Measurements from ENCODE around the gene COL6A6.

COL6A6 gene, protein sequence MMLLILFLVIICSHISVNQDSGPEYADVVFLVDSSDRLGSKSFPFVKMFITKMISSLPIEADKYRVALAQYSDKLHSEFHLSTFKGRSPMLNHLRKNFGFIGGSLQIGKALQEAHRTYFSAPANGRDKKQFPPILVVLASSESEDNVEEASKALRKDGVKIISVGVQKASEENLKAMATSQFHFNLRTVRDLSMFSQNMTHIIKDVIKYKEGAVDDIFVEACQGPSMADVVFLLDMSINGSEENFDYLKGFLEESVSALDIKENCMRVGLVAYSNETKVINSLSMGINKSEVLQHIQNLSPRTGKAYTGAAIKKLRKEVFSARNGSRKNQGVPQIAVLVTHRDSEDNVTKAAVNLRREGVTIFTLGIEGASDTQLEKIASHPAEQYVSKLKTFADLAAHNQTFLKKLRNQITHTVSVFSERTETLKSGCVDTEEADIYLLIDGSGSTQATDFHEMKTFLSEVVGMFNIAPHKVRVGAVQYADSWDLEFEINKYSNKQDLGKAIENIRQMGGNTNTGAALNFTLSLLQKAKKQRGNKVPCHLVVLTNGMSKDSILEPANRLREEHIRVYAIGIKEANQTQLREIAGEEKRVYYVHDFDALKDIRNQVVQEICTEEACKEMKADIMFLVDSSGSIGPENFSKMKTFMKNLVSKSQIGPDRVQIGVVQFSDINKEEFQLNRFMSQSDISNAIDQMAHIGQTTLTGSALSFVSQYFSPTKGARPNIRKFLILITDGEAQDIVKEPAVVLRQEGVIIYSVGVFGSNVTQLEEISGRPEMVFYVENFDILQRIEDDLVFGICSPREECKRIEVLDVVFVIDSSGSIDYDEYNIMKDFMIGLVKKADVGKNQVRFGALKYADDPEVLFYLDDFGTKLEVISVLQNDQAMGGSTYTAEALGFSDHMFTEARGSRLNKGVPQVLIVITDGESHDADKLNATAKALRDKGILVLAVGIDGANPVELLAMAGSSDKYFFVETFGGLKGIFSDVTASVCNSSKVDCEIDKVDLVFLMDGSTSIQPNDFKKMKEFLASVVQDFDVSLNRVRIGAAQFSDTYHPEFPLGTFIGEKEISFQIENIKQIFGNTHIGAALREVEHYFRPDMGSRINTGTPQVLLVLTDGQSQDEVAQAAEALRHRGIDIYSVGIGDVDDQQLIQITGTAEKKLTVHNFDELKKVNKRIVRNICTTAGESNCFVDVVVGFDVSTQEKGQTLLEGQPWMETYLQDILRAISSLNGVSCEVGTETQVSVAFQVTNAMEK (N-terminal part only)

DNA sequence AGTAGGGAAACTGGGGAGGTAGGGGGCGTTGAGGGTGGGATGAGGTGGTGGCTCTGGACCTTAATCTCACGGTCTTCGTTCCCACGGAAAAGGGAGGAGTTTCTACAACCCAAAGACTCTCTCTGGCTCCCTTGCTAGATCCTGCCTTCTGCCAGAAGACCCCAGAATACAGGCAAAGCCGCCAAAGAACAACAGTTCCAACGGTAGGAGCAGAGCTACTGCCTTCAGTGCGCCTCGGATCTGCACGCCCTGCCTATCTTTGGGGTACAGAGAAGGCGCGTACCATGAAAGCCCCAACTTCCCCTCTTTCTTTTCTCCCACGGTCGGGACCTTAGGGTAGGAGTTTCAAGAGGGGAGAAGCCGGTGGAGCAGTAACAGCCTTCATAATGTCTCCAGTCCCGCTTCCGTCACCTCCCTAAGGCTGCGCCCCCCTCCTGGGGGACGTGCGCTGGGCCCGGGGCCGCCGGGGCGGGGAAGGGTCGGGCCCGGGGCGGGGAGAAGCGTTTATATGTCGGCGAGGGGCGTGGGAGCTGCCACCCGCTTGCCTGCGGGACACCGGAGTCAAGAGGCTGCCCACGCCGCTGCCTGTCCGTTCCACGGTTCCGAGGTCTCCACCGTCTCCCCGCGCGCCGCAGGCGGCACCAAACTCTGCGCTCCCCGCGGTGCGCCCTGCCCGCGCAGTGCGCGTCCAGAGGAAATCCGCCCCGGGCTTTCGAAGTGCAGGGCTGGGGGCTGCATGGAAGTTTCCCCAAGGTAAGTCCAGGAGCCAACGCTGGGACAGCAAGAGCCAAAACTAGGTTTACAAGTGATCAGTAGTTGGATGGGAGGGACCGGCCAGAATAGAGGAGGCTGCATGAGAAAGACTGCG is at the start of gene COL6A6:
Gene COL6A6, plus strand, starts transcription at position 533 of the 868 bp plus-strand sequence. CDS start 43,188 bp downstream, outside the sequence.
- no peak for DNase-seq

DNA sequence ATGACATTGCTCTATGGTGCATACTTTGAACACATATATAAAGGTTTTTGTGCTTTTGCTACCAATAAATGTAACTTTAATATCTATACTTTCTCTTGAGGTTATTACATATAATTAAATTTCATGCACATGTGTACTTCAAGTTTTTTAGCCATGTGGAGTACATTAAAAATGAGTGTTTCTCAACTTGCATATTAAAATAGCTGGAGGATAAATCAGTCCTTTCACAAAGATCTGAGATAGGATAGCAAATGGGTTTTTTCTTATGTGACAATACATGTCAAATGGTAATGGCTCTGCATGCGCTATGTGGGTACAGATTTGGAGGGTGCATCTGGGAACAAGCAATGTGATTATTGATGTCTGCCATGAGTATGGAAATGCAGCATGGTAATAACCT is 48.7 kb upstream of the COL6A6 start:
- no peak for DNase-seq

DNA sequence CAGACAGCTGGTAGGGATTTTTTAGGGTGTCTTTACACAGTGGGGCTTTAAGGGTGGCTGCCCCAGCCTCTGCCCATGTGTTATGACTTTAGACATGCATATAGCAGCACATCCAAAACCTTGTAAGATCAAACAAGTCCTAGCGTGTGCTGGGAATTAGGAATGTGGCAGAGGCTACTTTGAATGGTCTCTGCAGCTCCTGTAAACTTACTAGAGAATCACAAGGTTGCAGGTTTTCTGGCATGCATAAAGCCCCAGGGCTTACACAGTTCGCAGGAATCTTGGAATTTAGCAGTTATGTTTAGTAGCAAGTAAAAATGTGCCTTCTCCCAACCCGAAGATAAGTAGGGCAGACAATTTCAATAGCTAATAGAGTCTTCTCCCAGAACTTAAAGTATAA is 46.9 kb upstream of the COL6A6 start:
- DNase-seq, result no peak

DNA sequence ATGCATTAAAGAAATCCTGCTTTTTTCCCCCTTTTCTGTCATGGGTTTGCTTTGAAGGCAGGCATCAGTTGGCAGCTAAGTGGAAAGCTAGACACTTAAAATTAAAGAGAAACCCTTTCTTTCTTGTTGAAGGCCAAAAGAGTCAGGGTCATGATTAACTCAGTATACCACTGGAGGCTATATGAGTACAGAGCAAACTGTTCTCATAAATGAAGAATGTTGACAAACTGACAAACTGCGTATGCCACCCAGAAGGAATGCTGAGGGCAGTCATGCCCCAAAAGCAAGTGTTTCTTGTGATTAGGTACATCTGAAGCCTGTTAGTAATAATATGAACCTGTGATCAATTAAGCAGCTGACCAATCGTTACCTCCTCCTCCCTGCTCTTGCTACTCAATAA is 43.6 kb upstream of the COL6A6 start:
- DNase-seq, result no peak

DNA sequence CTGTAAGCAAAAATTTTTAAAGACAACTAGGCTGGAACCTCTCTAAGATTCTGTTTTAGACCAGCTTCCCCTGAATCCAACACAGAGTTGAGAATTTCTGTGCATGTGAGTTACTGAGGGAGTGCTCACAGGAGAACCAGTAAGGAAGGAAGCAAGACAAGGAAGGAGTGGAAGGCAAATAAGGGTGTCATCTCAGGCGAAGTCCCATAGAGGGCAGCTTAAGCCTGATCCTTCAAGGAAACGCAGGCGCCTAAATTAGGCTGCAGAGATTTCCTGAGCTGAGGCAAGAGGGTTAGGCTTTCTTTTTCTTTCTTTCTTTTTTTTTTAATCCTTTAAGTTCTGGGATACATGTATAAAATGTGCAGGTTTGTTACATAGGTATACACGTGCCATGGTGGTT is 36.2 kb upstream of the COL6A6 start:
- DNase-seq, result no peak

DNA sequence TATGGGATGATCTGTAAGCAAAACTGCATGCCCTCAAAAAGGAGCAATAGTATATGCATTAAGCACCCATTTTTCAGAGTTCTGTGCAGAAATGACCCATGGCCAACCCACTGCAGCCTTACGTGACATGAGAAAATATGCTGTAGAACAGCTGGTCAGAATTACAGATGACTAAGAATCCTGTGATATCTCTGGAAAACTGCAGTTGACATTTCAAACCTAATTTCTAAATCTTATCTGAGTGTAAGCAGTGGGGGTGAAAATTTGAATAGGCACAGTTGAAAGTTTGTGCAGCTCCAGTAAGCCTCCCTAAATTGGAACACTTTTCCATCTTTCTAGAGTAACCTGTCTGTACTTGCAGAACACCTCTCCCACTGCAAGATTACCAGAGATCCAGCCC is 28.7 kb upstream of the COL6A6 start:
- DNase-seq, result no peak

DNA sequence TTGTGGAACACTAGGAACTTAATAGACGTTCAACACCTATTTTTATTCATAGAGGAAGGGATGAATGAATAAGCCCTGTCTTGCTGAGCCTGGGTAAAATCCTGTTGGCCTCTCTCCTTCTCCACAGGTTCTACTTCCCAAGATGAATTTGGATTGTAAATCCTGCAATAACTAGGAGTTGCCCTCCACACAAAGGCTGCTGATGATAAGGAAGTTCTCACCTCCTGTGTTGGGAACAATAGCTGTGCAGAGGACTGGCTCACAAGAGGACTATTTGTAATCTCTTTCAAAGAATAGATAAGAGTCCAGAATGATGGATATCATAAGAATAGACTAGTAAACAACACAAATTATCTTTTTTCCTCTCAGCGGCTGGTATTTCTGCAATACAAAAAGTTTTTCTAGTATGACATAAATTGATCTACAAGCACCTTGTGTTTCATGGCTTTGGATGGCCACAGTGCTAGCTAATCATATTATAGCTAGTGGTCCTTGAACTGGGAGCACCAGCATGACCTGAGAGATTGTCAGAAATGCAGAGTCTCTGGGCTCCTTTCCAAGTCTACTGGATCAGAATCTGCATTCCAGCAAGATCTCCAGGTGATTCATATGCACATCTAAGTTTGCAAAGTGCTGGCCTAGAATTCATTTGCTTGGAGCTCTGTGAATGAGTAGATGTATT is 28.1 kb upstream of the COL6A6 start:
- no peak for DNase-seq

DNA sequence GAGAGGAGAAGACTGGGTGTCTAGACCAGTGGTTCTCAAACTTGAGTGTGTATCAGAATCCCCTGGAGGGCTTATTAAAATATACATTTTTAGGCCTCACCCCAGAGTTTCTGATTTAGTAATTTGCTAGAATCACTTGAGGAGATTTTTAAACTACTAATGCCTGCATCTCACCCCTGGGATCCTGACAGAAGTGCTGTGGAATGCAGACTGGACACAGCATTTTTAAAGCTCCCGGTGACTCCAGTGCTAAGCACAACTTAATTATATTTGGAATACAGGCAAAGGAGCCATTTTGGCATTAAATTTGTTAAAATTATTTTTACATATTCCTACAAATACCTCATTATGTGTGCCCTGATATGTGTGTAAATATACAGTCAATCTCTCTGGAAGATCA is 26.7 kb upstream of the COL6A6 start:
- DNase-seq, result no peak

DNA sequence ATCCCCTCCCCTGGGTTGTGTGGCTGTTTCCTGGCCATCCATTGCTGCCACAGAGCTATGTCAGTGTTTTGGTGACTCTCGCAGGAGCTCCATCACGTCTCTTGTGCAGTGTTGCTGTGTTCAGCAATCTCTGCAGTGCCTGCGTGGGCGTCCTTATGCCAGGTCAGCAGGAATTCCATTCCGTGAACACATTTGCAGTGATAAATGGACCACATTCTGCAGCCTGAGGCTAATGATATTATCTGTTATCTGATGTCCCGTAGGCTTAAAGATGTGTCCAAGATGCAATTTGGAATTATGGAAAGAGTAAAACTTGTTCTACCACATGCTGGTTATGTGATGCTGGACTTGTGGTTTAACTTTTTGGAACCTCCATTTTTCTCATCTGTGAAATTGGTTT is 25.5 kb upstream of the COL6A6 start:
- DNase-seq, result no peak

DNA sequence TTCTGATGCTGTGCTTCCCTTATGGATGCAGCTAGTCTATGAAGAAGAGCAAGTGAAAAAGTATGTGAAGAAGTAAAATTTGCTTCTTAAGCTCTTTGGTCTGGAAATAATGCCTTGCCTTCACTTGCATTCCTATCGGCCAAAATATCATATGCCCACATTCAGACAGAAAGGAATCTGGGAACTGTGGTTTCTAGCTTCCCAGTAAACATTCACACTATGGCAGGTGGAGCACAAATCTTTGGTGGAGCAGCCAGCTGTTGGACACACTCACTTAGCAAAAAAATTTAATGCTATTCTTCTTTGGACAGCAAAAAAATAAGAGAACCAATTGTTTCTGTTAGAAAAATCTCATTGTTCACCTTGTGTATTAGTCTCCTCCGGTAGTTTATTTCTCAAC is 12.3 kb upstream of the COL6A6 start:
- DNase-seq, result no peak

DNA sequence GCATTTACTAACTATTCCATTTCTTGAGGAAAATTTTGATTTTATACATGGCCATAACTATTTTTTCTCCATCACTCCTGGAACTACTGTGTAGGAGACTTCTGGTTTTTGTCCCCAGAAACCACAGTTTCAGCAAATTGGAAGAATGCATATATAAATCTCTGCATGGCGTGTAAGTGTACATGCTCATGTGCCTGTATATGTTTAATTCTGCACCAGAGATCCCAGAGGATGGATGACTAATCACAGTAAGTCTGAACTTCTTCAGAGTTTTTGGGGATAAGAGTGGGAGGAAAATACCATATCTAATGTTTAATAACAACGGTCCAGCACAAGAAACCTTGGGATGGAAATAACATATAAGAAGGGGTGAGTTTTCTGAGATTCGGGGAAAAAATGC is 10.9 kb upstream of the COL6A6 start:
- no peak for DNase-seq

DNA sequence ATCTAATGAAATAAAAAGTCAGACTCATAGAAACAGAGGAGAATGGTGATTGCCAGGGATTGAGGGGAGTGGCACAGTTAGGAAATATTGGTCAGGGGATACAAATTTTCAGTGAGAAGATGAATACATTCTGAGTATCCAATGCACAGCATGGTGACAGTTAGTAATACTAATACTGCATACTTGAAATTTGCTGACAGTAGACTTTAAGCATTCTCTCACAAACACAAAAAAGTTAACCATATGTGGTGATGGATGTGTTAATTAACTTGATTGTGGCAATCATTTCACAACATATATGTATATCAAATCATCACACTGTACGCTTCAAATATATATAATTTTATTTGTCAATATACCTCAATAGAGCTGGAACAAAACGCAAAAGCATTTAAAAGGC is 9.2 kb upstream of the COL6A6 start:
- DNase-seq, result no peak

DNA sequence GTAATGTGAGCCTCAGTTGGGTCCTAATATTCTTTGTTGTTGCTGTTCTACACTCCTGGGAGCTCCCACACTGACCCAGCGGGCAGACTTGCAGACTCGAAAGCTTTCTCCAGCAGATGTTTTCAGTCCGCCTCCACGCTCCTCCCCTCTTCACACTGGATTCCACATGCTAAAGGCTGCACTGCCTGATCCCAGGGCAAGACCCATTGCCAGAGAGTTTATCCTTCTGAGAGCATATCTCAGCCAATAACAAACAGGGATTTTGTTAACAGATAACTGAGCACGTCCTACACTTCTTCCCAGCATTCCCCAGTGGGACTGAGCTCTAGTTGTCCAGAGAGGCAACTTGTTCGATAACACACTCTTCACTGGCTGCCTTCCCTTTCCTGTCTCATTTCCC is 8.0 kb upstream of the COL6A6 start:
- DNase-seq, result no peak

DNA sequence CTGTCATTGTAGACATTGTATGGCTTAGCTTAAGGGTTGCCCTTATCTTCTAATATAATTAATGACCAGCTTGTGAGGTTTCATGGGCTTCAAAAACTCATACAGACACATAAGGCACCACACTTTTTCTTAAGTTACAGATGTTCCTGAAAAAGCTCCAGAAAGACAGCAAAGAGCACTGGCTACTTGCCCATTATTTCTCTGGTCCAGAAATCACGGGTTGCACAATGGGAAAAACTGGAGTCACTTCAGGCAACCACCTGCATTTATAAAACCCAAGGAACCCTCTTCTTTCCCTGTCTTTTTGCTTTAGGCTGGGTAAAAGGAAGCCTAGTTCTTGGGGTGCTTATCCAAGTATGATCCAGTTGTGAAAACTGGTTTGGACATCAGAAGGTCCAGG is 2.3 kb upstream of the COL6A6 start:
- no peak for DNase-seq

DNA sequence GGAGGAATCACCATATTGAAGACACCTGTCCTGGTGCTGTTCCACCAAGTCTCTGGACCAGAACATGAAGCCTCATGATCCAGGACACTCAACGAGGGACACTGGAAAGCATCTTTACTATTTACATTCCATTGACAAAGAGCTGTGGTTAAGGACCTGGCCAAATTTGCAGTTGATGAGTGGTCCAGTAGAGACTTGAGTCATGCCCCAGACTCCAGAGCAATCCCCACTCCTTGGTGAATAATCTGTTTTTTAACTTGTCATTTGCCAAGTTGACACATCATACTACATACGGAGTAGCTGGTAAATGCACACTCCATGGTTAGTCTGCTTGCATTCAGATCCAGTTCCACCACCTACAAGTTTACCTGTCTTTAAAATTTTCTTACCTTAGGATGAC is 1.2 kb upstream of the COL6A6 start:
- DNase-seq, result no peak

DNA sequence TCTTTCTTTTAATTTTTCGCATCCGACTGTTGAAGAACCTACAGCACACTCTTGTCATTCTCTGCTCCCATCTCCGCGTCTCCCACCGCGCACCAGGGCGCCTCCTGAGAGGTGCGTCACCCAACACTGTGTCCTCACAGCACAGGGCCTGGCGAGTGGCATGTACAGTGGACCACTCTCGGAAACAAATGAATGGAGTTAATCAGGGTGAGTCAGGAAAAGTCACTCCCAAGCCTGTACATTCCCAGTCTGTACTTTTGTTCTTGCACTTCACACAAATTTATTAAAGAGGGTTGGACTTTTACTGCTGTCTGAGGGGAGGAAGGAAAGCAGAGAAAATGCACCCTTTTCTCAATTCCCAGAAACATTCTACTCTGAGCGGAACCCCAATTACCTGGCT is 625 bp downstream of the COL6A6 start:
- DNase-seq, result no peak

DNA sequence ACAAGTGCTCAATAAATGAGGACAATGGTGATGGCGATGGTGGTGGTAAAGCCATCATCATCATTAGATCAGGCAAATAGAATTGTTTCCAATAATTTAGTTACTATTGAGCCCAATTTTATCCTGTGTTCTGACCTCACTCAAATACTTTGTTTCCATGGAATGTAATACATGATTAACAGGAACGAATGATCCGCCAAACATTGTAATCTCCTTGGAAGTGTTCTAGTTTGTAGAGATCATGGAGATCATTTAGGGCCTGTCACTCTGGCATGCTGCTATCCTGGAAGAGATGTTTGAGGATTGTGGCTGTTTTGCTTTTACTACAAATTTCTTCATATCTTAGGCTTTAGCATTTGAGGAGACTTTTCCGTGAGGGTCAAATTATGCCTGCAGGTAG is 2.8 kb downstream of the COL6A6 start:
- DNase-seq, result no peak

DNA sequence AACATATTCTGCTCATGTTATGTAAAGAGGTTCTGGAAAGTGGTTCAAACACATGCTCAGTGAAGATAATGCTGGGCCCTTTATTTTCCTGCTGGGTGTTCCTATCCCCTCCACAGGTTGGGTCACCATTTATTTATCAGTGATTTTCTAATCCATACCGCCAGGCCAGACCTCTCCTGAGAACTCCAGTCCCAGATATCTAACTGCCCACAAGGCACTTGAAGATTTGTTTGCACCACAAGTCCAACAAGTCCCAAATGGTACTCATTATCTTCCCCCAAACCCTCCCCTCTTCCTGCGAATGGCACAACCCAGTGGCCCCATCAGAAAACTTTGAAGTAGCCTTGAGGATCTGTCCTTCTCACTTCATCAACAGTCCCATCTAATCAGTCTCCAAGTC is 5.4 kb downstream of the COL6A6 start:
- no peak for DNase-seq

DNA sequence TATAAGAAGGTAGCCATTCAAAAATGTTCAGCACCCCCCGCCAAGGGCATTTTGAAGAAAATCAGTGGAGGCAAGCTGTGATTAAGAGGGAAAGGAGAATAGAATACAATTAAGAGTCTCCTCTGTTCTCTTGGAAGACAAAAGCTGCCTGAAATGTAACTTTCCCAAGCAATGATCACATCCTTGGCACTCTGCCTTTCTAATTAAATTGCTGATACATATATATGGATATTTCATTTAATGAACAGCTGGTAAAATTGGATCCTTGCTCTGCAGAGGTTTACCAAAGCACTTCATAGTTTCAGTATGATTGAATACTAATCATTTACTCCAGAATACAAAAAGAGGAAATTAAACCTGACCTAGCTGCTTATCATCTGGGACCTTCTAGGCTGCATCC is 10.4 kb downstream of the COL6A6 start:
- no peak for DNase-seq

DNA sequence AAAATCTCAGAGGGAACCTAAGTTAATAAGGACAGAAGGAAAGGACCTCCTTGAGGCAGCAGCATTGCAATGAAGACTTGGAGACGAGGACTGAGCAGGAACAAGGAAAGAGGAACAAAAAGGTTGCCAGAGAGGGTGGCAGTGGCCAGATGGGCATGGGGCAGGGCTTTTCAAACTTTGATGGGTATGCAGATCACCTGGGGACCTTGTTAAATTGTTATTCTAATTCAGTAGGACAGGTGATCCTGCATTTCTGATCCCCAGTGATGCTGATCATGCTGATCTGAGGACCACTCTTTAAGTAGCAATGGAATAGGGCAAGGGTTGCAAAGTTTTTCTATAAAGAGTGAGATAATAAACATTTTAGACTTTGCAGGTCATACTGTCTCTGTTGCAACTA is 11.1 kb downstream of the COL6A6 start:
- no peak for DNase-seq

DNA sequence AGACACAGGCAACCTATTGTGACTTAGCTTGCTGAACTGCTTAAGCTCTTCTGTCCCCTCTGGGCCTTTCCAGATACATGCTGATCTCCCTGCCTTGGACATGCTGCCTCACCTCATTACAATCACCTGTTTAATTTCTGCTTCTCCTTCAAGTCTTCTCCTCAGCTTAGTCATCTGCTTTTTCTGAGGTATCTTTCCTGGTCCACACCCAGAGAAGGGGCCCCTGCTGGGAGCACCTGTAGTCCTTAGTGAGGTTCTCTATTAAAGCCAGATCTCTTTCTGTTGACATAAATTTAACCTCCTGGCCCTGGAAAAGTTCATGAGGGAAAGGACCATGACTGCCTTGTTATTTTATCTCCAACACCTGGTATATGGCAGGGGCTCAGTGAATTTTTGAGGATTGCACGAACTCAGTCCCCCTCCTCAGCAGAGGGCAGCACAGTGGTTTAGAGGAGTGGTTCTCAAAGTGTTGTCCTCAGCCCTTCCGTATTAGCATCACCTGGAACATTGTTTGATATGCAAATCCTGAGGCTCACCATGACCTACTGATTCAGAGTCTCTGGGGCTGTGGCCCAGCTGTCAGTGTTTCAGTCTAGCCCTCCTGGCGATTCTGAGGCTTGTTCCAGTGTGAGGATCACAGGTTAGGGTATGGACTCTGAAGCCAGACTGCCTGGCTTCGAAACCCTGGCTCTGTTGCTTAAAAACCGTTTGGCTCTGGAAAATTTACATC is 12.7 kb downstream of the COL6A6 start:
- no peak for DNase-seq
